NB4 (cell line): ENCODE data around the gene TSPAN7.

Source experiments
- CTCF ChIP-seq: IDR thresholded peaks from one replicate; pipeline ENCODE4 v1.5.1; 2012; ENCODE audit warnings: low read depth, low read length
- POLR2A ChIP-seq: IDR thresholded peaks from 2 replicates; pipeline ENCODE4 v1.6.1; 2011; ENCODE audit warnings: mild to moderate bottlenecking; ENCODE audit not compliant: insufficient read length; ENCODE audit errors: extremely low read depth

GRCh38 chrX:38570396-38570795, 9.1 kb downstream of the TSPAN7 start:
- TF ChIP-seq CTCF (no peak), POLR2A (no peak)
